ENCODE results near the gene ZNF529.
A peak's percentile ranks its signal among the peaks of the same experiment; 100 is the strongest.

The ZNF529 gene

DNA sequence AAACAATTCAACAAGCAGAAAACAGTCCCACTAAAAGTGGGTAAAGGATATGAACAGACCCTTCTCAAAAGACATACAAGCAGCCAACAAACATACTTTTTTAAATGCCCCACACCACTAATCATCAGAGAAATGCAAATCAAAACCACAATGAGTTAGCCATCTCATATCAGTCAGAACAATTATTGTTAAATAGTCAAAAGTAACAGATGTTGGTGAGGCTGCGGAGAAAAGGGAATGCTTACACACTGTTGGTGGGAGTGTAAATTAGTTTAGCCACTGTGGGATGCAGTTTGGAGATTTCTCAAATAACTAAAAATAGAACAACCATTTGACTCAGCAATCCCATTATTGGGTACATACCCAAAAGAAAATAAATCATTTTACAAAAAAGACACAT, 8.7 kb downstream of the ZNF529 start:
- TF ChIP-seq, protein P1, sequence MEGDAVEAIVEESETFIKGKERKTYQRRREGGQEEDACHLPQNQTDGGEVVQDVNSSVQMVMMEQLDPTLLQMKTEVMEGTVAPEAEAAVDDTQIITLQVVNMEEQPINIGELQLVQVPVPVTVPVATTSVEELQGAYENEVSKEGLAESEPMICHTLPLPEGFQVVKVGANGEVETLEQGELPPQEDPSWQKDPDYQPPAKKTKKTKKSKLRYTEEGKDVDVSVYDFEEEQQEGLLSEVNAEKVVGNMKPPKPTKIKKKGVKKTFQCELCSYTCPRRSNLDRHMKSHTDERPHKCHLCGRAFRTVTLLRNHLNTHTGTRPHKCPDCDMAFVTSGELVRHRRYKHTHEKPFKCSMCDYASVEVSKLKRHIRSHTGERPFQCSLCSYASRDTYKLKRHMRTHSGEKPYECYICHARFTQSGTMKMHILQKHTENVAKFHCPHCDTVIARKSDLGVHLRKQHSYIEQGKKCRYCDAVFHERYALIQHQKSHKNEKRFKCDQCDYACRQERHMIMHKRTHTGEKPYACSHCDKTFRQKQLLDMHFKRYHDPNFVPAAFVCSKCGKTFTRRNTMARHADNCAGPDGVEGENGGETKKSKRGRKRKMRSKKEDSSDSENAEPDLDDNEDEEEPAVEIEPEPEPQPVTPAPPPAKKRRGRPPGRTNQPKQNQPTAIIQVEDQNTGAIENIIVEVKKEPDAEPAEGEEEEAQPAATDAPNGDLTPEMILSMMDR (conservative IDR thresholded peaks at IDR 0.05; ENCODE audit: low read length) = no peak
- no peak for TF ChIP-seq EZH2phosphoT487 (IDR thresholded peaks at IDR 0.05; ENCODE audit: borderline replicate concordance)
- H3K79me2 ChIP-seq (ENCODE audit: insufficient read depth, low read length) = peaks cover 19% of the 10 kb centered on the region; the same call in 1 of the 2 replicates
- no peaks in the 10 kb centered on the region for H3K27me3 ChIP-seq (ENCODE audit: insufficient read depth, low read length, poor library complexity, severe bottlenecking)
- H3K4me3 ChIP-seq (ENCODE audit: low read length, poor library complexity, severe bottlenecking) = no peak overlapping the region
- peaks cover 6% of the 10 kb centered on the region; the same call in 1 of the 2 replicates for H3K36me3 ChIP-seq (ENCODE audit: insufficient read depth, low read length)
- no peaks in the 10 kb centered on the region for H3F3A ChIP-seq (ENCODE audit: low read depth)
- H3K9me3 ChIP-seq (ENCODE audit: insufficient read depth, low read depth, low read length) = no peaks in the 10 kb centered on the region
- H3K4me2 ChIP-seq (ENCODE audit: low read depth, low read length, poor library complexity, severe bottlenecking) = no peak overlapping the region
- H4K20me1 ChIP-seq (ENCODE audit: insufficient read depth, low read length, poor library complexity, severe bottlenecking) = no peaks in the 10 kb centered on the region
- no peaks in the 10 kb centered on the region for H3K9me2 ChIP-seq (replicated peaks; ENCODE audit: low read depth, low read length)
- H3K9ac ChIP-seq (ENCODE audit: low read depth, low read length, poor library complexity, severe bottlenecking) = no peak overlapping the region
- no peak overlapping the region for H2AFZ ChIP-seq (ENCODE audit: low read length)
- H3K4me1 ChIP-seq (ENCODE audit: insufficient read depth, low read length, poor library complexity, severe bottlenecking) = peaks cover 7% of the 10 kb centered on the region

DNA sequence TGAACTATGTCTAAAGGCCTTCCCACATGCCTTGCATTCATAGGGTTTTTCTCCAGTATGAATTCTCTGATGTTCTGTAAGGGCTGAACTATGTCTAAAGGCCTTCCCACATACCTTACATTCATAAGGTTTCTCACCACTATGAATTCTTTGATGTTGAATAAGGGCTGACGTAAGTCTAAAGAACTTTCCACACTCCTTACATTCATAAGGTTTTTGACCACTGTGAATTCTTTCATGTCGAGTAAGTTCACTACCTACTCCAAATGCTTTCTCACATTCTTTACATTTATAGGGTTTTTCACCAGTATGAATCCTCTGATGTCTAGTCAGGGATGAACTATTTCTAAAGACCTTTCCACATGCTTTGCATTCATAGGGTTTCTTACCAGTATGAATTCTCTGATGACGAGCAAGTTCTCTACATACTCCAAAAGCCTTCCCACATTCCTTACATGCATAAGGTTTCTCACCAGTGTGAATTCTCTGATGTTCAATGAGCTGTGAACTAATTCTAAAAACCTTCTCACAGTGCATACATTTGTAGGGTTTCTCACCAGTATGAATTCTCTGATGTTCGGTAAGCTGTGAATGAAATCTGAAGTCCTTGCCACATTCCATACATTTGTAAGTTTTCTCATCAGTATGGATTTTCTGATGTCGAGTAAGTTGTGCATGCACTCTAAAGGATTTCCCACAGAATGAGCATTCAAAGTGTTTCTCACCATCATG, 25.9 kb downstream of the ZNF529 start:
- Histone ChIP-seq H3K4me3 (ENCODE audit: low read length, poor library complexity, severe bottlenecking) (no peak overlapping the region), H2AFZ (ENCODE audit: low read length) (no peak overlapping the region), H3K9me3 (ENCODE audit: insufficient read depth, low read depth, low read length) (peaks cover 74% of the 10 kb centered on the region), H3F3A (ENCODE audit: low read depth) (no peaks in the 10 kb centered on the region), H3K27me3 (ENCODE audit: insufficient read depth, low read length, poor library complexity, severe bottlenecking) (peaks cover 4% of the 10 kb centered on the region), H3K36me3 (ENCODE audit: insufficient read depth, low read length) (peaks cover 79% of the 10 kb centered on the region), H3K4me1 (ENCODE audit: insufficient read depth, low read length, poor library complexity, severe bottlenecking) (no peaks in the 10 kb centered on the region), H3K79me2 (ENCODE audit: insufficient read depth, low read length) (no peaks in the 10 kb centered on the region), H3K9ac (ENCODE audit: low read depth, low read length, poor library complexity, severe bottlenecking) (no peak overlapping the region), H3K4me2 (ENCODE audit: low read depth, low read length, poor library complexity, severe bottlenecking) (no peak overlapping the region), H4K20me1 (ENCODE audit: insufficient read depth, low read length, poor library complexity, severe bottlenecking) (no peaks in the 10 kb centered on the region), H3K9me2 (replicated peaks; ENCODE audit: low read depth, low read length) (no peaks in the 10 kb centered on the region)
- no peak for TF ChIP-seq EZH2phosphoT487 (IDR thresholded peaks at IDR 0.05; ENCODE audit: borderline replicate concordance)
- TF ChIP-seq, protein P1 (conservative IDR thresholded peaks at IDR 0.05; ENCODE audit: low read length) = no peak

DNA sequence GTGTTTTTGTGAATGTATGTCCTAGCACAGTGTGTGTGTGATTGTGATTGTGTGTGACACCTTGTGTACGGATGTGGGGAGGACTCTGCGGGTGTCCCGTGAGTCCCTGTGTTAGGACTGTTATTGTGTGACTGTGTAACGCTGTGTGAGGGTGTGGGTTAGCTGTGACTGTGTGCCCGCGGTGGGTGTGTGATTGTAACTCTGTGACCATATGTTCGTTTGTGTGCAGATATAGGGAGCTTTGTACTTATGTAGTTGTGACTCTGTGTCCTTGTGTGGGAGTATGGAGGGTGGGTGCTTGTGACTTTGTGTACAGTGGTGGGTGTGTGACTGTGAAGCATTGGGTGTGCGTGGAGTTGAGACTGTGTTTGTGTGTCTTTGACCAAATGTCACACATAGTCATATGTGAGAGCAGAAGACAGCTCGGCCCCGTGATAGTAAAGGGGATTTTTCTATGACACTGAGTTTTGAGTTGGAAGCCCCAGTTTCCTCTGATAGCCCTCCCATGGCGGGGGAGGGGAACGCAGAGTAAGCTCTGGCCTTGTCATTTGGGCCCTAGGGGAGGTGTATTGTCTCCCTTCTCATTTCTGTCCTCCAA, 44.1 kb downstream of the ZNF529 start:
- Histone ChIP-seq H3K9me3 (ENCODE audit: insufficient read depth, low read depth, low read length) (no peaks in the 10 kb centered on the region; the same call in 1 of the 2 replicates), H3K79me2 (ENCODE audit: insufficient read depth, low read length) (peaks cover 48% of the 10 kb centered on the region), H3K9ac (ENCODE audit: low read depth, low read length, poor library complexity, severe bottlenecking) (peak overlapping the region; percentile 92), H3K4me2 (ENCODE audit: low read depth, low read length, poor library complexity, severe bottlenecking) (peak overlapping the region; percentile 95), H3K9me2 (replicated peaks; ENCODE audit: low read depth, low read length) (no peaks in the 10 kb centered on the region), H4K20me1 (ENCODE audit: insufficient read depth, low read length, poor library complexity, severe bottlenecking) (peaks cover 16% of the 10 kb centered on the region), H2AFZ (ENCODE audit: low read length) (peak overlapping the region; percentile 100), H3F3A (ENCODE audit: low read depth) (no peaks in the 10 kb centered on the region), H3K36me3 (ENCODE audit: insufficient read depth, low read length) (no peaks in the 10 kb centered on the region), H3K4me3 (ENCODE audit: low read length, poor library complexity, severe bottlenecking) (peak overlapping the region; percentile 83), H3K27me3 (ENCODE audit: insufficient read depth, low read length, poor library complexity, severe bottlenecking) (no peaks in the 10 kb centered on the region), H3K4me1 (ENCODE audit: insufficient read depth, low read length, poor library complexity, severe bottlenecking) (peaks cover 21% of the 10 kb centered on the region)
- TF ChIP-seq, protein P1 (conservative IDR thresholded peaks at IDR 0.05; ENCODE audit: low read length) = no peak
- TF ChIP-seq EZH2phosphoT487 (IDR thresholded peaks at IDR 0.05; ENCODE audit: borderline replicate concordance) = no peak

Data from Loucy (cell line).